AG04449 (cell line): ENCODE data around the gene ACHE.
A peak's percentile ranks its signal among the peaks of the same experiment; 100 is the strongest.

Experiments
- CTCF ChIA-PET: fragments of 350-600 bp; formaldehyde crosslinking; extraction: SDS; loops from one replicate; lab custom pipeline; 2021; ENCODE audit warnings: antibody characterized with exemption; lab: Yijun Ruan, JAX
- POLR2A ChIA-PET: fragments of 400-600, 350-600 bp; formaldehyde crosslinking; extraction: SDS; loops from one replicate; lab custom pipeline; 2020; ENCODE audit warnings: antibody characterized with exemption, inconsistent platforms; lab: Yijun Ruan, JAX
- DNase-seq: peaks from one replicate; pipeline ENCODE4 v3.0.0-alpha.2; 2010; ENCODE audit warnings: low read depth, low spot score
- H3K4me3 ChIP-seq: 2 replicates; pipeline ENCODE4 v1.5.1; 2011; ENCODE audit warnings: low read depth, mild to moderate bottlenecking, control low read depth, low read length
- CTCF ChIP-seq: IDR thresholded peaks from one replicate; pipeline ENCODE4 v1.5.1; 2011; ENCODE audit warnings: mild to moderate bottlenecking, moderate library complexity, low read length, control low read depth, inconsistent platforms; ENCODE audit not compliant: insufficient read depth; ENCODE audit errors: missing control alignments

The ACHE gene

GRCh38 chr7:100899432-100899831 lies 3.7 kb upstream of the ACHE start:
- DNase-seq: no peak
- no peak for TF ChIP-seq CTCF
- ChIA-PET CTCF (interaction anchor here (0.8 to 9.3 kb wide), 7 partner anchors 10 to 181 kb away, joined by 3 to 105 read pairs (median 5); partner anchors contain the start of gene UFSP1), POLR2A (no interaction called here)
- H3K4me3 ChIP-seq: no peak overlapping the region

- CTCF ChIA-PET: interaction anchor here (0.8 to 9.3 kb wide), 18 partner anchors 8 to 385 kb away, joined by 3 to 105 read pairs (median 4); partner anchors contain the start of gene UFSP1
- H3K4me3 ChIP-seq: no peak overlapping the region
- no peak for TF ChIP-seq CTCF
- POLR2A ChIA-PET: no interaction called here
- no peak for DNase-seq
Measured at GRCh38 chr7:100897772-100898454, 2.2 kb upstream of the ACHE start.

- no peak for DNase-seq
- POLR2A ChIA-PET: no interaction called here
- TF ChIP-seq CTCF: peak; percentile 84
- CTCF ChIA-PET: interaction anchor here (1.0 to 9.3 kb wide), 6 partner anchors 162 to 386 kb away, joined by 4 to 105 read pairs (median 6); no protein-coding TSS in a partner anchor
- H3K4me3 ChIP-seq: peak overlapping the region; percentile 34; the same call in 1 of the 2 replicates
Measured at GRCh38 chr7:100896732-100897608, 1.3 kb upstream of the ACHE start.

GRCh38 chr7:100895956-100896731 lies 456 bp upstream of the ACHE start:
- TF ChIP-seq CTCF: no peak
- ChIA-PET CTCF (interaction anchor here (0.9 to 9.3 kb wide), 10 partner anchors 7 to 347 kb away, joined by 3 to 105 read pairs (median 13); no protein-coding TSS in a partner anchor), POLR2A (no interaction called here)
- DNase-seq: no peak
- H3K4me3 ChIP-seq: peak overlapping the region; percentile 3; the same call in 1 of the 2 replicates

- ChIA-PET POLR2A (interaction anchor here (0.8 kb wide), 1 partner anchor 222 kb away, joined by 3 read pairs; no protein-coding TSS in a partner anchor), CTCF (interaction anchor here (0.7 to 3.7 kb wide), 24 partner anchors 8 to 388 kb away, joined by 3 to 45 read pairs (median 4); no protein-coding TSS in a partner anchor)
- no peak for DNase-seq
- H3K4me3 ChIP-seq: peak overlapping the region; percentile 40
- peak; percentile 93 for TF ChIP-seq CTCF
Measured at GRCh38 chr7:100894860-100895700, 608 bp downstream of the ACHE start.
